Right lobe of liver (tissue), 6 donors: Measurements from ENCODE around the gene SPATA6. TPM values are rescaled to one million over a fixed set of nuclear protein-coding genes. Genes with fewer than 3 reads are reported as not detected.
"Not testable (repeated sequence)": the region's sequence is repeated elsewhere in the genome, so short reads cannot be mapped to it uniquely, and the experiment has no call there.

Source experiments
- ATAC-seq, 4 donors: fragments of 200-7000 bp; cut with Tn5 transposase; one replicate each; pipeline ENCODE4 v1.9.1; 2020; ENCODE audit warnings: mild to moderate bottlenecking in 4 of 4, moderate library complexity in 4 of 4
- DNase-seq, 3 donors: peaks; one replicate each; pipeline ENCODE4 v3.0.0-alpha.2; 2020
- H3K27ac ChIP-seq, 3 donors: fragments of 200-600 bp; one replicate each; pipeline ENCODE4 v1.8.0; 2022
- H3K27me3 ChIP-seq, 2 donors: fragments of 200-600 bp; one replicate each; pipeline ENCODE4 v1.8.0; 2022
- H3K36me3 ChIP-seq, 4 donors: fragments of 200-600 bp; sonication (generic) in 1 of 4; one replicate each; pipeline versions ENCODE4 v1.5.1 to v1.8.0; 2017 to 2022; ENCODE audit warnings: control low read depth in 1 of 4
- H3K4me1 ChIP-seq, 4 donors: fragments of 200-600 bp; sonication (generic) in 1 of 4; one replicate each; pipeline versions ENCODE4 v1.5.1 to v1.8.0; 2017 to 2022; ENCODE audit warnings: control low read depth in 1 of 4
- H3K4me3 ChIP-seq, 3 donors: fragments of 200-600 bp; one replicate each; pipeline ENCODE4 v1.8.0; 2022
- H3K9me3 ChIP-seq, 4 donors: fragments of 200-600 bp; sonication (generic) in 1 of 4; one replicate each; pipeline versions ENCODE4 v1.5.1 to v1.8.0; 2017 to 2022; ENCODE audit warnings: control low read depth in 1 of 4
- CTCF ChIP-seq, 4 donors: fragments of 200-600 bp in 3 of 4; fragments of 450-650 bp in 1 of 4; IDR thresholded peaks; one replicate each; pipeline versions ENCODE4 v1.5.1 to v1.8.0; 2016 to 2022; ENCODE audit warnings: antibody characterized with exemption in 4 of 4, mild to moderate bottlenecking in 2 of 4
- POLR2A ChIP-seq: fragments of 450-650 bp; IDR thresholded peaks from one replicate; pipeline ENCODE4 v1.6.1; 2017; ENCODE audit warnings: antibody characterized with exemption, mild to moderate bottlenecking
- WGBS: methylation state at CpG from one replicate; pipeline ENCODE4 v1.1.6; 2018; ENCODE audit warnings: low coverage, low lambda C conversion rate; ENCODE audit not compliant: insufficient coverage; ENCODE audit errors: missing lambda C conversion rate; 5-methylcytosine and 5-hydroxymethylcytosine counted together
- intact Hi-C, 2 donors: fragments of 100-400 bp; cut with DNase I; formaldehyde crosslinking; loops; one replicate each; pipeline versions ENCODE4 v1.11.2 to v1.14.1; 2022
- total RNA-seq, 6 experiments: library from RNA; depleted of rRNA in 2 of 6; stranded (reverse); fragments of >200 nt in 2 of 6; fragmentation: NEBNext Ultra II Directional in 3 of 6; extraction: Animal tissue kit (Norgen Biotek cat#: 25700) in 3 of 6; gene quantifications; one replicate each; pipeline versions ENCODE4 v1.1.0 to v1.2.4, GENCODE V29; 2016 to 2023
- donor health status: DM: no; HTN: yes; CAD: no.
- donor health status: DM: no; HTN: no; CAD: no.
- donor health status: DM: no; HTN: no; CAD: no.
- donor health status: DM: no; HTN: yes; CAD: no.
- donor health status: DM: no; HTN: yes; CAD: no.

SPATA6 gene
- total RNA-seq, 6 experiments from 2014 or later: 2.5 to 8.4 (median 4.5) TPM

GRCh38 chr1:48466594-48466993 is 5.4 kb downstream of the SPATA6 start:
- 67% methylated on average over 1 of the region's 1 CpG for WGBS
- ATAC-seq (no peak), DNase-seq (no peak)
- no peaks in the 10 kb centered on the region for H3K27me3 ChIP-seq
- intact Hi-C loops: no loop called here
- H3K9me3 ChIP-seq: no peaks in the 10 kb centered on the region
- no peaks in the 10 kb centered on the region for H3K36me3 ChIP-seq
- TF ChIP-seq CTCF (IDR thresholded peaks at IDR 0.05): no peak
- no peak for TF ChIP-seq POLR2A
- no peak overlapping the region for H3K4me3 ChIP-seq
- no peak overlapping the region for H3K27ac ChIP-seq
- peaks cover 0 to 12% (median 2%) of the 10 kb centered on the region in 4 donors for H3K4me1 ChIP-seq

- Histone ChIP-seq H3K36me3 (no peaks in the 10 kb centered on the region), H3K27me3 (no peaks in the 10 kb centered on the region), H3K4me3 (no peak overlapping the region), H3K4me1 (no peaks in the 10 kb centered on the region), H3K27ac (no peak overlapping the region), H3K9me3 (no peaks in the 10 kb centered on the region)
- ATAC-seq (no peak), DNase-seq (no peak)
- WGBS: 84% methylated on average over 2 of the region's 3 CpGs
- TF ChIP-seq CTCF (IDR thresholded peaks at IDR 0.05) (no peak), POLR2A (no peak)
- intact Hi-C loops: no loop called here
These were observed 9.2 kb downstream of the SPATA6 start for GRCh38 chr1:48462716-48463302.

- Histone ChIP-seq H3K4me1 (no peaks in the 10 kb centered on the region), H3K9me3 (no peaks in the 10 kb centered on the region), H3K36me3 (no peaks in the 10 kb centered on the region), H3K27ac (no peak overlapping the region), H3K27me3 (no peaks in the 10 kb centered on the region), H3K4me3 (no peak overlapping the region)
- TF ChIP-seq POLR2A (no peak), CTCF (IDR thresholded peaks at IDR 0.05) (peak in 3 of 4 donors; percentile 19 to 26 (median 24))
- 80% methylated on average over 1 of the region's 1 CpG for WGBS
- no peak for DNase-seq
- ATAC-seq: no peak
- intact Hi-C loops: no loop called here
These were observed 21.5 kb downstream of the SPATA6 start for GRCh38 chr1:48450505-48450904.

- Histone ChIP-seq H3K4me1 (no peaks in the 10 kb centered on the region), H3K27ac (no peak overlapping the region), H3K27me3 (no peaks in the 10 kb centered on the region), H3K9me3 (no peaks in the 10 kb centered on the region), H3K36me3 (no peaks in the 10 kb centered on the region), H3K4me3 (no peak overlapping the region)
- no peak for ATAC-seq
- no peak for DNase-seq
- no peak for TF ChIP-seq POLR2A
- TF ChIP-seq CTCF (IDR thresholded peaks at IDR 0.05): no peak
- intact Hi-C loops: no loop called here
- 73% methylated on average over 1 of the region's 1 CpG for WGBS
These were observed 23.1 kb downstream of the SPATA6 start for GRCh38 chr1:48448932-48449331.

- H3K27ac ChIP-seq, H3K36me3 ChIP-seq: not testable (repeated sequence)
- 83% methylated on average over 7 of the region's 7 CpGs for WGBS
These were observed 27.8 kb downstream of the SPATA6 start for GRCh38 chr1:48444186-48444585.

More at GRCh38 chr1:48444186-48444585, 27.8 kb downstream of the SPATA6 start:
- ATAC-seq, intact Hi-C loops, H3K4me1 ChIP-seq, DNase-seq, H3K27me3 ChIP-seq, H3K9me3 ChIP-seq, H3K4me3 ChIP-seq: not testable (repeated sequence)
